Measurements from ENCODE around the gene SLC12A8. TPM values are rescaled to one million over a fixed set of nuclear protein-coding genes. Genes with fewer than 3 reads are reported as not detected.

Gene SLC12A8
- total and polyA plus RNA-seq, 2 experiments from 2014 or later, result 6.9 to 15.9 TPM

DNA sequence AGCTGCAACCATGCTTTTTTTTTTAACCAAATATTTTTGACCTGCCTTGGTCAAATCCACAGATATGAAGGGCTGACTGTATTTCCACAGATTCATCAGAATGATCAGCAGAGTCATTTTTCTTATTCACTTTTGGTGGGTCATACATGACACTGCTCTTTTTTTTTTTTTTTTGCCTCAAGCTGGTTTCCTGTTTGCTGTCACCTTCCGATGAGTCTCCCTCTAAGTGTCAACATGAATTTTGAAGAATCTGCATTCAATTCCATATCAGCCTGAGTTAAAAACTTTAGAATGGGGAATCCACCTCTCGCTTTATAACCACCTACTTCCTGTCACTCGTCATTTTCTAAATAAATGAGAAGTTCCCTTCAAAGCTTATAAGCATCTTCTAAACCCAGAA lies 2.2 kb upstream of the SLC12A8 start:
- peaks cover 34% of the 10 kb centered on the region for H3K4me1 Mint-ChIP-seq
- Histone ChIP-seq H3F3A (replicated peaks; ENCODE audit: low read depth) (0 out of 2 replicates have a peak, but pooled peaks cover 4% of the 10 kb centered on the region), H4K20me1 (replicated peaks; ENCODE audit: insufficient read depth) (no peaks in the 10 kb centered on the region), H3K79me2 (replicated peaks; ENCODE audit: insufficient read depth) (no peaks in the 10 kb centered on the region), H3K4me2 (no peak overlapping the region), H3K9me2 (ENCODE audit: insufficient read depth) (no peaks in the 10 kb centered on the region), H3K27ac (ENCODE audit: low read depth) (no peak overlapping the region), H3K27me3 (ENCODE audit: insufficient read depth) (peaks cover 15% of the 10 kb centered on the region), H3K36me3 (ENCODE audit: insufficient read depth) (no peaks in the 10 kb centered on the region), H3K4me3 (no peak overlapping the region), H2AFZ (no peak overlapping the region), H3K4me1 (ENCODE audit: insufficient read depth) (peaks cover 26% of the 10 kb centered on the region)
- no peak overlapping the region for H3K27ac Mint-ChIP-seq
- TF ChIP-seq STAT1 (IDR thresholded peaks at IDR 0.05; ENCODE audit: unreplicated experiment) (no peak), EZH2 (IDR thresholded peaks at IDR 0.05; ENCODE audit: low read depth, unreplicated experiment) (no peak), JUNB (IDR thresholded peaks at IDR 0.05; ENCODE audit: unreplicated experiment) (no peak), CREB1 (CRISPR knock-in tag; IDR thresholded peaks at IDR 0.05; ENCODE audit: low read depth) (no peak), EZH2phosphoT487 (IDR thresholded peaks at IDR 0.05; ENCODE audit: unreplicated experiment) (no peak), ZNF331 (CRISPR knock-in tag; IDR thresholded peaks at IDR 0.05; ENCODE audit: low read depth) (no peak), ZNF114 (CRISPR knock-in tag; IDR thresholded peaks at IDR 0.05) (no peak)
- TF ChIP-seq, protein P1, sequence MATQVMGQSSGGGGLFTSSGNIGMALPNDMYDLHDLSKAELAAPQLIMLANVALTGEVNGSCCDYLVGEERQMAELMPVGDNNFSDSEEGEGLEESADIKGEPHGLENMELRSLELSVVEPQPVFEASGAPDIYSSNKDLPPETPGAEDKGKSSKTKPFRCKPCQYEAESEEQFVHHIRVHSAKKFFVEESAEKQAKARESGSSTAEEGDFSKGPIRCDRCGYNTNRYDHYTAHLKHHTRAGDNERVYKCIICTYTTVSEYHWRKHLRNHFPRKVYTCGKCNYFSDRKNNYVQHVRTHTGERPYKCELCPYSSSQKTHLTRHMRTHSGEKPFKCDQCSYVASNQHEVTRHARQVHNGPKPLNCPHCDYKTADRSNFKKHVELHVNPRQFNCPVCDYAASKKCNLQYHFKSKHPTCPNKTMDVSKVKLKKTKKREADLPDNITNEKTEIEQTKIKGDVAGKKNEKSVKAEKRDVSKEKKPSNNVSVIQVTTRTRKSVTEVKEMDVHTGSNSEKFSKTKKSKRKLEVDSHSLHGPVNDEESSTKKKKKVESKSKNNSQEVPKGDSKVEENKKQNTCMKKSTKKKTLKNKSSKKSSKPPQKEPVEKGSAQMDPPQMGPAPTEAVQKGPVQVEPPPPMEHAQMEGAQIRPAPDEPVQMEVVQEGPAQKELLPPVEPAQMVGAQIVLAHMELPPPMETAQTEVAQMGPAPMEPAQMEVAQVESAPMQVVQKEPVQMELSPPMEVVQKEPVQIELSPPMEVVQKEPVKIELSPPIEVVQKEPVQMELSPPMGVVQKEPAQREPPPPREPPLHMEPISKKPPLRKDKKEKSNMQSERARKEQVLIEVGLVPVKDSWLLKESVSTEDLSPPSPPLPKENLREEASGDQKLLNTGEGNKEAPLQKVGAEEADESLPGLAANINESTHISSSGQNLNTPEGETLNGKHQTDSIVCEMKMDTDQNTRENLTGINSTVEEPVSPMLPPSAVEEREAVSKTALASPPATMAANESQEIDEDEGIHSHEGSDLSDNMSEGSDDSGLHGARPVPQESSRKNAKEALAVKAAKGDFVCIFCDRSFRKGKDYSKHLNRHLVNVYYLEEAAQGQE (IDR thresholded peaks at IDR 0.05; ENCODE audit: unreplicated experiment), result no peak
- TF ChIP-seq, protein P2, sequence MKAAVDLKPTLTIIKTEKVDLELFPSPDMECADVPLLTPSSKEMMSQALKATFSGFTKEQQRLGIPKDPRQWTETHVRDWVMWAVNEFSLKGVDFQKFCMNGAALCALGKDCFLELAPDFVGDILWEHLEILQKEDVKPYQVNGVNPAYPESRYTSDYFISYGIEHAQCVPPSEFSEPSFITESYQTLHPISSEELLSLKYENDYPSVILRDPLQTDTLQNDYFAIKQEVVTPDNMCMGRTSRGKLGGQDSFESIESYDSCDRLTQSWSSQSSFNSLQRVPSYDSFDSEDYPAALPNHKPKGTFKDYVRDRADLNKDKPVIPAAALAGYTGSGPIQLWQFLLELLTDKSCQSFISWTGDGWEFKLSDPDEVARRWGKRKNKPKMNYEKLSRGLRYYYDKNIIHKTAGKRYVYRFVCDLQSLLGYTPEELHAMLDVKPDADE (IDR thresholded peaks at IDR 0.05), result no peak
- H3K9me3 Mint-ChIP-seq, result no peaks in the 10 kb centered on the region
- no peaks in the 10 kb centered on the region for H3K36me3 Mint-ChIP-seq (ENCODE audit: low read depth)
- no peak overlapping the region for H3K4me3 Mint-ChIP-seq
- ATAC-seq (no peak), DNase-seq (ENCODE audit: low spot score) (no peak)
- H3K27me3 Mint-ChIP-seq (ENCODE audit: insufficient read depth, low read depth, poor library complexity), result peaks cover 7% of the 10 kb centered on the region

DNA sequence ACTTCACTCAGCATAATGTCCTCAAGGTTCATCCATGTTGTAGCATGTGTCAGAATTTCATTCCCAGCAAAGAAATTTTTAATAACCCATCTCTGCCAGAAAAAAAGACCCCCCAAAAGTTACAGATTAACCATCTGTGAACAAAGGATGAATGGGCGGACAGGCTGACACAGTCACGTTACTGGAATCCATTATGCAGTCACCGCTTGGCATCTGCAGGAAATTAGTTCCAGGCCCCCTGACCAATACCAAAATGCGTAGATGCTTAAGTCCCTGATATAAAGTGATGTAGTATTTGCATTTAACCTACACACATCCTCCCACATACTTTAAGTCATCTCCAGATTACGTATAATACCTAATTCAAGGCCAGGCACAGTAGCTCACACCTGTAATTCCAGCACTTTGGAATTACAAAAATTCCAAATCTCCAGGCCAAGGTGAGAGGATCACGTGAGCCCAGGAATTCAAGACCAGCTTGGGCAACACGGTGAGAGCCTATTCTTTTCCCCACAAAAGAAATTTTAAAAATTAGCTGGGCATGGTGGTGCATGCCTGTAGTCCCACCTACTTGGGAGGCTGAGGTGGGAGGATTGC lies 1.5 kb upstream of the SLC12A8 start:
- TF ChIP-seq, protein P1 (IDR thresholded peaks at IDR 0.05; ENCODE audit: unreplicated experiment), result no peak
- TF ChIP-seq EZH2phosphoT487 (IDR thresholded peaks at IDR 0.05; ENCODE audit: unreplicated experiment) (no peak), JUNB (IDR thresholded peaks at IDR 0.05; ENCODE audit: unreplicated experiment) (no peak)
- Histone ChIP-seq H3K4me2 (peak overlapping the region; percentile 92), H3K79me2 (replicated peaks; ENCODE audit: insufficient read depth) (no peaks in the 10 kb centered on the region), H3F3A (replicated peaks; ENCODE audit: low read depth) (0 out of 2 replicates have a peak, but pooled peaks cover 4% of the 10 kb centered on the region), H3K36me3 (ENCODE audit: insufficient read depth) (no peaks in the 10 kb centered on the region), H4K20me1 (replicated peaks; ENCODE audit: insufficient read depth) (no peaks in the 10 kb centered on the region), H3K27me3 (ENCODE audit: insufficient read depth) (peaks cover 15% of the 10 kb centered on the region), H3K27ac (ENCODE audit: low read depth) (no peak overlapping the region), H3K9me2 (ENCODE audit: insufficient read depth) (no peaks in the 10 kb centered on the region), H3K4me3 (0 out of 2 replicates have a peak overlapping the region, but pooled peaks have one; percentile 3), H3K4me1 (ENCODE audit: insufficient read depth) (peaks cover 21% of the 10 kb centered on the region), H2AFZ (no peak overlapping the region)
- Mint-ChIP-seq H3K27ac (no peak overlapping the region), H3K27me3 (ENCODE audit: insufficient read depth, low read depth, poor library complexity) (peaks cover 8% of the 10 kb centered on the region), H3K4me3 (peak overlapping the region; percentile 75; the same call in 1 of the 3 replicates), H3K4me1 (peaks cover 28% of the 10 kb centered on the region), H3K36me3 (ENCODE audit: low read depth) (no peaks in the 10 kb centered on the region), H3K9me3 (no peaks in the 10 kb centered on the region)
- DNase-seq (ENCODE audit: low spot score) (peak; percentile 72), ATAC-seq (no peak)
